Pancreas (tissue), 10 donors: ENCODE measurements around the gene CHST6. TPM values are rescaled to one million over a fixed set of nuclear protein-coding genes. Genes with fewer than 3 reads are reported as not detected.
"Not testable (repeated sequence)": the region's sequence is repeated elsewhere in the genome, so short reads cannot be mapped to it uniquely, and the experiment has no call there.

Experiments used
- ATAC-seq, 4 donors: fragments of 200-7000 bp; cut with Tn5 transposase; one replicate each; pipeline versions ENCODE4 v1.8.0 to v1.9.1; 2020; ENCODE audit warnings: mild to moderate bottlenecking in 4 of 4, moderate library complexity in 4 of 4
- DNase-seq, 6 donors: peaks; one replicate each; pipeline ENCODE4 v3.0.0-alpha.2; 2020
- FAIRE-seq: peaks from 2 replicates; lab custom pipeline; 2012; peaks lifted over from hg19 to GRCh38; lab: Jason Lieb, UNC
- H3K27ac ChIP-seq, 4 donors: fragments of 200-600 bp; sonication (generic); 1 replicate in 3 of 4; 2 replicates in 1 of 4; pipeline versions ENCODE4 v1.5.0 to v1.8.0; 2020
- H3K27me3 ChIP-seq, 4 donors: fragments of 200-600 bp; one replicate each; pipeline ENCODE4 v1.8.0; 2021
- H3K36me3 ChIP-seq, 3 donors: fragments of 200-600 bp; sonication (generic) in 1 of 3; one replicate each; pipeline versions ENCODE4 v1.5.0 to v1.8.0; 2020 to 2021
- H3K4me1 ChIP-seq, 3 donors: fragments of 200-600 bp; one replicate each; pipeline ENCODE4 v1.8.0; 2021
- H3K4me3 ChIP-seq, 4 donors: fragments of 200-600 bp; sonication (generic) in 2 of 4; one replicate each; pipeline versions ENCODE4 v1.5.0 to v1.8.0; 2020 to 2021
- H3K9me3 ChIP-seq, 4 donors: fragments of 200-600 bp; one replicate each; pipeline ENCODE4 v1.8.0; 2021
- WGBS, 2 donors: extraction: QIAGEN DNeasy Blood & Tissue Kit; methylation state at CpG; one replicate each; pipeline ENCODE4 v1.1.7; 2013; 5-methylcytosine and 5-hydroxymethylcytosine counted together
- intact Hi-C, 3 donors: fragments of 100-400 bp; cut with DNase I; formaldehyde crosslinking; loops; one replicate each; pipeline versions ENCODE4 v1.11.1 to v1.14.2; 2022
- polyA plus RNA-seq, 2 donors: library from polyadenylated mRNA; stranded (reverse); fragments of 200-250 nt; gene quantifications; one replicate each; pipeline ENCODE4 v1.2.3, GENCODE V29; 2013
- total RNA-seq, 6 donors: library from RNA; stranded (reverse); fragmentation: NEBNext Ultra II Directional in 4 of 6; extraction: Animal tissue kit (Norgen Biotek cat#: 25700) in 4 of 6; gene quantifications; one replicate each; pipeline versions ENCODE4 v1.2.1 to v1.2.4, GENCODE V29; 2021 to 2023
- TF ChIP-seq, protein P1 (sequence below), 4 donors: fragments of 200-600 bp; sonication (generic) in 3 of 4; IDR thresholded peaks; one replicate each; pipeline versions ENCODE4 v1.5.0 to v1.8.0; 2021; ENCODE audit warnings: antibody characterized with exemption in 4 of 4
- donor health status: healthy with polysubstance abuse.
- donor health status: DM: no; HTN: no; CAD: no; lungs with moderate emphysema.
- donor health status: DM: no; HTN: no; CAD: no.
- donor health status: control.
- donor health status: control.
- donor health status: Bipolar disorder and iron deficiency.
- donor health status: DM: yes; HTN: yes; CAD: no.
- donor health status: DM: no; HTN: no; CAD: no.
- donor health status: DM: no; HTN: no; CAD: no.
- donor health status: DM: yes; HTN: yes; CAD: no.

Gene CHST6
- total and polyA plus RNA-seq, 8 donors, result under 0.01 to 0.25 (median 0.11) TPM; not detected in 2

DNA sequence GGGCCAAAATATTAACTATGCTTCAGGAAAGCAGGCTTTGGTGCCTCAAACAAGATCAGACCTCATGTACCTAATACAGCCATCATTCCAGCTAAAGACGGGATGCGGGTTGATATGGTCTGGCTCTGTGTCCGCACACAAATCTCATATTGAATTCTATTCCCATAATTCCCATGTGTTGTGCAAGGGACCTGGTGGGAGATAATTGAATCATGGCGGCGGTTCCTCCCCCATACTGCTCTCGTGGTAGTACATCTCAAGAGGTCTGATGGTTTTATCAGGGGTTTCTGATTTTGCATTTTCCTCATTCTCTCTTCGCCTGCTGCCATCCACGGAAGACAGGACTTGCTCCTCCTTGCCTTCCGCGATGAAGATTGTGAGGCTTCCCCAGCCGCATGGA is 19.1 kb upstream of the CHST6 start:
- ATAC-seq (no peak), DNase-seq (no peak), FAIRE-seq (no peak)
- TF ChIP-seq, protein P1, sequence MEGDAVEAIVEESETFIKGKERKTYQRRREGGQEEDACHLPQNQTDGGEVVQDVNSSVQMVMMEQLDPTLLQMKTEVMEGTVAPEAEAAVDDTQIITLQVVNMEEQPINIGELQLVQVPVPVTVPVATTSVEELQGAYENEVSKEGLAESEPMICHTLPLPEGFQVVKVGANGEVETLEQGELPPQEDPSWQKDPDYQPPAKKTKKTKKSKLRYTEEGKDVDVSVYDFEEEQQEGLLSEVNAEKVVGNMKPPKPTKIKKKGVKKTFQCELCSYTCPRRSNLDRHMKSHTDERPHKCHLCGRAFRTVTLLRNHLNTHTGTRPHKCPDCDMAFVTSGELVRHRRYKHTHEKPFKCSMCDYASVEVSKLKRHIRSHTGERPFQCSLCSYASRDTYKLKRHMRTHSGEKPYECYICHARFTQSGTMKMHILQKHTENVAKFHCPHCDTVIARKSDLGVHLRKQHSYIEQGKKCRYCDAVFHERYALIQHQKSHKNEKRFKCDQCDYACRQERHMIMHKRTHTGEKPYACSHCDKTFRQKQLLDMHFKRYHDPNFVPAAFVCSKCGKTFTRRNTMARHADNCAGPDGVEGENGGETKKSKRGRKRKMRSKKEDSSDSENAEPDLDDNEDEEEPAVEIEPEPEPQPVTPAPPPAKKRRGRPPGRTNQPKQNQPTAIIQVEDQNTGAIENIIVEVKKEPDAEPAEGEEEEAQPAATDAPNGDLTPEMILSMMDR (IDR thresholded peaks at IDR 0.05), result no peak
- Histone ChIP-seq H3K9me3 (no peaks in the 10 kb centered on the region), H3K36me3 (no peaks in the 10 kb centered on the region), H3K4me1 (no peaks in the 10 kb centered on the region), H3K4me3 (no peak overlapping the region), H3K27ac (no peak overlapping the region), H3K27me3 (no peaks in the 10 kb centered on the region)
- 95 to 99% methylated on average over 11 of the region's 11 CpGs for WGBS, 2 donors
- intact Hi-C loops, result no loop called here

DNA sequence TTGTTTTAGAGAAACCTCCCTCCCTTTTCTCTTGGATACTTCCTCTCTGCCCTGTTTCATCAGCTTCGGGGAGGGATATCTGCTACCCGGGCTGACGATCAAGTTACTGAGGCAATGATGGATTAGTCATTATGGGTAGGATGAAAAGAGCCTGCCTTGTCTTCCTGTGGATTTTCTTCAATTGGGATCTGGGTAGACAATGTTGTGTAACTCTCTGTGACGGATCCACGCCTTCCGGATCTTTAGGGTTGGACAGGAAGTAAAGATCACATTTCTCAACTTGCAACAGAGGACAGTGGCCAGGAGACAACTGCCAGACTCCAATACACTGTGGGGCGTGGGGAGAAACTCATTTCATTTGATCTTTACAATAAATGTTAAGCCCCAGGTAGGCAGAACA is 11.3 kb upstream of the CHST6 start:
- H3K4me3 ChIP-seq, result no peak overlapping the region
- H3K4me1 ChIP-seq, result no peaks in the 10 kb centered on the region
- no peak overlapping the region for H3K27ac ChIP-seq
- no peak for DNase-seq
- WGBS, 2 donors, result 52% methylated on average over 7 of the region's 7 CpGs
- no peaks in the 10 kb centered on the region for H3K9me3 ChIP-seq
- H3K27me3 ChIP-seq, result no peaks in the 10 kb centered on the region
- H3K36me3 ChIP-seq, result no peaks in the 10 kb centered on the region
- FAIRE-seq, result no peak
- intact Hi-C loops, result no loop called here
- ATAC-seq, result peak in 3 of 4 donors; percentile 43 to 83 (median 54)
- TF ChIP-seq, protein P1 (IDR thresholded peaks at IDR 0.05), result no peak

GRCh38 chr16:75506107-75506506 is 10.9 kb upstream of the CHST6 start:
- FAIRE-seq (no peak), ATAC-seq (no peak), DNase-seq (no peak)
- Histone ChIP-seq H3K4me3 (no peak overlapping the region), H3K27ac (no peak overlapping the region), H3K4me1 (no peaks in the 10 kb centered on the region), H3K9me3 (no peaks in the 10 kb centered on the region), H3K27me3 (no peaks in the 10 kb centered on the region), H3K36me3 (no peaks in the 10 kb centered on the region)
- 78% methylated on average over 3 of the region's 3 CpGs for WGBS, 2 donors
- intact Hi-C loops, result no loop called here
- TF ChIP-seq, protein P1 (IDR thresholded peaks at IDR 0.05), result no peak

- no peak for DNase-seq
- Histone ChIP-seq H3K27me3 (no peaks in the 10 kb centered on the region), H3K9me3 (no peaks in the 10 kb centered on the region), H3K4me3 (no peak overlapping the region), H3K36me3 (no peaks in the 10 kb centered on the region), H3K4me1 (no peaks in the 10 kb centered on the region), H3K27ac (no peak overlapping the region)
- 79 to 83% methylated on average over 1 of the region's 1 CpG for WGBS, 2 donors
- intact Hi-C loops, result no loop called here
- TF ChIP-seq, protein P1 (IDR thresholded peaks at IDR 0.05), result no peak
- ATAC-seq, result no peak
- no peak for FAIRE-seq
Observed at GRCh38 chr16:75503801-75504200, 8.6 kb upstream of the CHST6 start.

DNA sequence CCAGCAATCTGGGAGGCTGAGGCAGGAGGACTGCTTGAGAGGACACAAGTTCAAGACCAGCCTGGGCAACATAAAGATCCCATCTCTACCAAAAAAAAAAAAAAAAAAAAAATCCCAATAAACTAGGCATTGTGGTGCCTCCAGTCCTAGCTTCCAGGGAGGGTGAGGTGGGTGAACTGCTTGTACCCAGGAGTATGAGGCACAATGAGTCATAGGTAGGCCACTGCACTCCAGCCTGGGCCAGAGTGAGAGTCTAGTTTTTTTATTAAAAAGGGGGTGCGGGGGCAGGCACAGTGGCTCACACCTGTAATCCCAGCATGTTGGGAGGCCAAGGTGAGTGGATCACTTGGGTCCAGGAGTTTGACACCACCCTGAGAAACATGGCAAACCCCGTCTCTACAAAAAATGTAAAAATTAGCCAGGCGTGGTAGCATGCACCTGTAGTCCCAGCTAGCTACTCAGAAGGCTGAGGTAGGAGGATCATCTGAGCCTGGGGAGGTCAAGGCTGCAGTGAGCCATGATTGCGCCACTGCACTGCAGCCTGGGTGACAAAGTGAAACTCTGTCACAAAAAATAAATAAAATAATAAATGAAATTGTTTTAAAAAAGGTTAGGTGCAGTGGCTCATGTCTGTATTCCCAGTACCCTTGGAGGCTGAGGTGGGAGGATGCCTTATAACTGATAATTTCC is 7.8 kb upstream of the CHST6 start:
- intact Hi-C loops, result no loop called here
- TF ChIP-seq, protein P1 (IDR thresholded peaks at IDR 0.05), result no peak
- Histone ChIP-seq H3K4me1 (peaks cover 0 to 5% (median 3%) of the 10 kb centered on the region in 3 donors), H3K27me3 (no peaks in the 10 kb centered on the region), H3K9me3 (no peaks in the 10 kb centered on the region), H3K27ac (no peak overlapping the region), H3K36me3 (no peaks in the 10 kb centered on the region), H3K4me3 (no peak overlapping the region)
- WGBS, 2 donors, result 90 to 96% methylated on average over 4 of the region's 4 CpGs
- ATAC-seq, result no peak
- FAIRE-seq, result no peak
- DNase-seq, result no peak

DNA sequence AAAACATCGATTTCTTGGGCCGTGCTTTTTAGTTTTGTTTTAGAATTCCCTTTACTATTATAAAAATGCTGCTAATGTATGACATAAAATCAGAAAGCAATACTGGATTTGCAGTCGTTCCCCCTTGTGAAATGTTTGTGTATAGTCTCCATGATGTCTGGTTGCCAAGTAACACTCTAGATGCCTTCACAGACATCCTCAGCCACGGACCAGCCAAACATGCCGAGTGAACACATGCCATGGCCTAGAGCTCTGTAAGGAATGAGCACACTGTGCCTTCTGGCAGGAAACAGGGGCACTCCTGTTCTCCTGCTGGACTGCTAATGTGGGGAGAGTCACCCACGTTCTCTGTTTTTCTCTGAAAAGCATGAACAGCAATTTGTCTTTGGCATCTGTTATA is 6.6 kb upstream of the CHST6 start:
- H3K9me3 ChIP-seq, H3K36me3 ChIP-seq, H3K4me1 ChIP-seq, ATAC-seq, H3K4me3 ChIP-seq, intact Hi-C loops, FAIRE-seq, DNase-seq, H3K27me3 ChIP-seq, H3K27ac ChIP-seq: not testable (repeated sequence)
- 57 to 59% methylated on average over 6 of the region's 6 CpGs for WGBS, 2 donors
